Measurements from ENCODE around the gene ADGRL3.

Gene ADGRL3

GRCh38 chr4:61431131-61431530, 231.0 kb downstream of the ADGRL3 start:
- DNase-seq = no peak

GRCh38 chr4:61437923-61438322, 237.8 kb downstream of the ADGRL3 start:
- no peak for DNase-seq

- no peak for DNase-seq
These were observed 240.2 kb downstream of the ADGRL3 start for GRCh38 chr4:61440321-61440720.

GRCh38 chr4:61442936-61443335, 242.8 kb downstream of the ADGRL3 start:
- DNase-seq = no peak

- no peak for DNase-seq
These were observed 243.8 kb downstream of the ADGRL3 start for GRCh38 chr4:61443813-61444510.

- no peak for DNase-seq
These were observed 245.4 kb downstream of the ADGRL3 start for GRCh38 chr4:61445374-61446063.

GRCh38 chr4:61446941-61447340, 246.8 kb downstream of the ADGRL3 start:
- DNase-seq = no peak

GRCh38 chr4:61447918-61448317, 247.8 kb downstream of the ADGRL3 start:
- DNase-seq = no peak

GRCh38 chr4:61451935-61452334, 251.8 kb downstream of the ADGRL3 start:
- no peak for DNase-seq

GRCh38 chr4:61461956-61462355, 261.8 kb downstream of the ADGRL3 start:
- DNase-seq = no peak

GRCh38 chr4:61462451-61463326, 262.6 kb downstream of the ADGRL3 start:
- no peak for DNase-seq

GRCh38 chr4:61468024-61468720, 268.0 kb downstream of the ADGRL3 start:
- DNase-seq = no peak

- no peak for DNase-seq
These were observed 273.2 kb downstream of the ADGRL3 start for GRCh38 chr4:61473306-61473705.

- no peak for DNase-seq
These were observed 278.2 kb downstream of the ADGRL3 start for GRCh38 chr4:61478340-61478739.

- no peak for DNase-seq
These were observed 284.9 kb downstream of the ADGRL3 start for GRCh38 chr4:61485056-61485455.

GRCh38 chr4:61489927-61490326, 289.8 kb downstream of the ADGRL3 start:
- no peak for DNase-seq

- no peak for DNase-seq
These were observed 292.9 kb downstream of the ADGRL3 start for GRCh38 chr4:61493041-61493440.

GRCh38 chr4:61493470-61493869, 293.3 kb downstream of the ADGRL3 start:
- no peak for DNase-seq

- no peak for DNase-seq
These were observed 300.8 kb downstream of the ADGRL3 start for GRCh38 chr4:61500883-61501282.

- no peak for DNase-seq
These were observed 301.7 kb downstream of the ADGRL3 start for GRCh38 chr4:61501812-61502211.

- no peak for DNase-seq
These were observed 305.9 kb downstream of the ADGRL3 start for GRCh38 chr4:61505773-61506685.

- DNase-seq = no peak
These were observed 307.0 kb downstream of the ADGRL3 start for GRCh38 chr4:61507091-61507490.
